PFSK-1 (cell line): ENCODE measurements around the gene DCTN2.

ENCODE experiments used
- FOXP2 ChIP-seq: optimal IDR thresholded peaks from 2 replicates; pipeline ENCODE3; 2011; ENCODE audit warnings: borderline replicate concordance, control low read depth, inconsistent platforms; ENCODE audit not compliant: insufficient read depth; ENCODE audit errors: extremely low read length, extremely low read depth
- POLR2AphosphoS5 ChIP-seq: IDR thresholded peaks from 2 replicates; pipeline ENCODE4 v1.6.1; 2012; ENCODE audit warnings: low read depth, mild to moderate bottlenecking, control low read depth, low read length, moderate library complexity
- SIN3A ChIP-seq: IDR thresholded peaks from 2 replicates; pipeline ENCODE4 v1.6.1; 2012; ENCODE audit warnings: mild to moderate bottlenecking, low read length, moderate library complexity, borderline replicate concordance; ENCODE audit not compliant: insufficient read depth
- TAF1 ChIP-seq: IDR thresholded peaks from 2 replicates; pipeline ENCODE4 v1.6.1; 2012; ENCODE audit warnings: low read length, control low read depth, borderline replicate concordance; ENCODE audit not compliant: insufficient read depth
- TF ChIP-seq, protein P1 (sequence below), 2 experiments: IDR thresholded peaks; 2 replicates each; pipeline versions ENCODE4 v1.6.1 to v1.8.0; 2011 to 2012; ENCODE audit warnings: low read depth in 2 of 2, low read length in 2 of 2, control low read depth in 1 of 2, inconsistent platforms in 1 of 2, mild to moderate bottlenecking in 1 of 2, moderate library complexity in 1 of 2; ENCODE audit not compliant: insufficient read depth in 1 of 2

The DCTN2 gene

GRCh38 chr12:57518920-57519795 lies 27.8 kb downstream of the DCTN2 start:
- TF ChIP-seq, protein P1, sequence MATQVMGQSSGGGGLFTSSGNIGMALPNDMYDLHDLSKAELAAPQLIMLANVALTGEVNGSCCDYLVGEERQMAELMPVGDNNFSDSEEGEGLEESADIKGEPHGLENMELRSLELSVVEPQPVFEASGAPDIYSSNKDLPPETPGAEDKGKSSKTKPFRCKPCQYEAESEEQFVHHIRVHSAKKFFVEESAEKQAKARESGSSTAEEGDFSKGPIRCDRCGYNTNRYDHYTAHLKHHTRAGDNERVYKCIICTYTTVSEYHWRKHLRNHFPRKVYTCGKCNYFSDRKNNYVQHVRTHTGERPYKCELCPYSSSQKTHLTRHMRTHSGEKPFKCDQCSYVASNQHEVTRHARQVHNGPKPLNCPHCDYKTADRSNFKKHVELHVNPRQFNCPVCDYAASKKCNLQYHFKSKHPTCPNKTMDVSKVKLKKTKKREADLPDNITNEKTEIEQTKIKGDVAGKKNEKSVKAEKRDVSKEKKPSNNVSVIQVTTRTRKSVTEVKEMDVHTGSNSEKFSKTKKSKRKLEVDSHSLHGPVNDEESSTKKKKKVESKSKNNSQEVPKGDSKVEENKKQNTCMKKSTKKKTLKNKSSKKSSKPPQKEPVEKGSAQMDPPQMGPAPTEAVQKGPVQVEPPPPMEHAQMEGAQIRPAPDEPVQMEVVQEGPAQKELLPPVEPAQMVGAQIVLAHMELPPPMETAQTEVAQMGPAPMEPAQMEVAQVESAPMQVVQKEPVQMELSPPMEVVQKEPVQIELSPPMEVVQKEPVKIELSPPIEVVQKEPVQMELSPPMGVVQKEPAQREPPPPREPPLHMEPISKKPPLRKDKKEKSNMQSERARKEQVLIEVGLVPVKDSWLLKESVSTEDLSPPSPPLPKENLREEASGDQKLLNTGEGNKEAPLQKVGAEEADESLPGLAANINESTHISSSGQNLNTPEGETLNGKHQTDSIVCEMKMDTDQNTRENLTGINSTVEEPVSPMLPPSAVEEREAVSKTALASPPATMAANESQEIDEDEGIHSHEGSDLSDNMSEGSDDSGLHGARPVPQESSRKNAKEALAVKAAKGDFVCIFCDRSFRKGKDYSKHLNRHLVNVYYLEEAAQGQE (IDR thresholded peaks at IDR 0.05; ENCODE audit: insufficient read depth in 1 of 2, low read depth in 2 of 2, low read length in 2 of 2): no peak
- TF ChIP-seq POLR2AphosphoS5: no peak
- TF ChIP-seq SIN3A: no peak
- no peak for TF ChIP-seq TAF1

DNA sequence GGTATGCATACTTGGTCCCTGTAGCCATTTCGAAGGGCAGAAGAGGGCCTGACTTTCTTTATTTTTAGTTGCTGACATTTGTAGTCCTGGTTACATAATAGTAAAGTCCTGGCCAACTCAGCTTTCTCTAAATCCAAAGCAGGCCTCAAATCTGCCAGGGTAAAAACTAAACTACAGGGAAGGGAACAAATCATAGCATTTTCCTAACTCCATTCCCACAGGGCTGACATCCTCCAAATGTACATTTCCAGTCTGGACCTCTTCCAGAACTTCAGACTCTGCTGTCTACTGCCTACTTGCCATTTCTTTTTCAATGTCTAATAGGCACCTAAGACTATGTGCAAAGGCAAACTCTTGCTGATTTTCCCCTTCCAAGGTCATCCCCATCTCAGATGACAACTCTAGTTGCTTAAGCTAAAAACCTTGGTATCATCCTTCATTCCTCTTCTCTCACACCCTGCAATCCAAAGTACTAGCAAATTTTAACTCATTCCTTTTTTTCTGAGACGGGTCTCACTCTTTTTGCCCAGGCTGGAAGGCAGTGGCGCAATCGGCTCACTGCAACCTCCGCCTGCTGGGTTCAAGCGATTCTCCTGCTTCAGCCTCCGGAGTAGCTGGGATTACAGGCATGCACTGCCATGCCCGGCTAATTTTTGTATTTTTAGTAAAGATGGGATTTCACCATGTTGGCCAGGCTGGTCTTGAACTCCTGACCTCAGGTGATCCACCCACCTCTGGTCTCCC lies 28.6 kb downstream of the DCTN2 start:
- TF ChIP-seq, protein P1 (IDR thresholded peaks at IDR 0.05; ENCODE audit: insufficient read depth in 1 of 2, low read depth in 2 of 2, low read length in 2 of 2): no peak
- 0 out of 2 replicates have a peak, but pooled peaks have one; percentile 18 for TF ChIP-seq POLR2AphosphoS5

- TF ChIP-seq SIN3A (no peak), FOXP2 (no peak), TAF1 (no peak), POLR2AphosphoS5 (no peak)
- TF ChIP-seq, protein P1 (IDR thresholded peaks at IDR 0.05; ENCODE audit: insufficient read depth in 1 of 2, low read depth in 2 of 2, low read length in 2 of 2): no peak
These were observed 29.8 kb downstream of the DCTN2 start for GRCh38 chr12:57517187-57517586.

DNA sequence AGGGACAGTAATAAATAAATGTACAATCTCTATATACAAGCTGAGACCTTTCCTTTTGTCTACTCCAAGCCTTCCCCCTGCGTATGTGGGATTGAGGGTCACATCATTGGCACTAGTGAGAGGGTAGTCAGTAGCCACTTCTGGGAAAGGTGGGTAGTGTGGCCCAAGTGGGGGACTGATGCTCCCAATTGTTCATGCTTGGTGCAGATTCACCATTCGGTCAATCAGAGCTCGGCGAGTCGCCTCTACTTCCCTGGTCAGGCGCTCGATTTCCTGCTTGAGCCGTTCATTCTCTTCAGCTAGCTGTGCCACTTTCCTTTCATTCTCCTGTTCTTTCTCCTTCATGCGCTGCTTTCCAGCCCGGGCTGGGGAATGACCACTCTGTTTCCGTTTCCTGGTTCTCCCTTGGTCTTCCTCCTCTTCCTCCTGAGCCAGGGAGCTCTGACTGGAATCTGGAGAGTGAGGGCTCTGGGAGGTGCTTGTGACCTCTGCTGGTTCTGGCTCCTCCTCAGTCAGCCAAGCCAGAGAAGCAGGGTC lies 30.3 kb downstream of the DCTN2 start:
- TF ChIP-seq, protein P1 (IDR thresholded peaks at IDR 0.05; ENCODE audit: insufficient read depth in 1 of 2, low read depth in 2 of 2, low read length in 2 of 2): no peak
- TF ChIP-seq POLR2AphosphoS5: peak; percentile 42
